Measurements from ENCODE around the gene FAT2.

Gene FAT2

DNA sequence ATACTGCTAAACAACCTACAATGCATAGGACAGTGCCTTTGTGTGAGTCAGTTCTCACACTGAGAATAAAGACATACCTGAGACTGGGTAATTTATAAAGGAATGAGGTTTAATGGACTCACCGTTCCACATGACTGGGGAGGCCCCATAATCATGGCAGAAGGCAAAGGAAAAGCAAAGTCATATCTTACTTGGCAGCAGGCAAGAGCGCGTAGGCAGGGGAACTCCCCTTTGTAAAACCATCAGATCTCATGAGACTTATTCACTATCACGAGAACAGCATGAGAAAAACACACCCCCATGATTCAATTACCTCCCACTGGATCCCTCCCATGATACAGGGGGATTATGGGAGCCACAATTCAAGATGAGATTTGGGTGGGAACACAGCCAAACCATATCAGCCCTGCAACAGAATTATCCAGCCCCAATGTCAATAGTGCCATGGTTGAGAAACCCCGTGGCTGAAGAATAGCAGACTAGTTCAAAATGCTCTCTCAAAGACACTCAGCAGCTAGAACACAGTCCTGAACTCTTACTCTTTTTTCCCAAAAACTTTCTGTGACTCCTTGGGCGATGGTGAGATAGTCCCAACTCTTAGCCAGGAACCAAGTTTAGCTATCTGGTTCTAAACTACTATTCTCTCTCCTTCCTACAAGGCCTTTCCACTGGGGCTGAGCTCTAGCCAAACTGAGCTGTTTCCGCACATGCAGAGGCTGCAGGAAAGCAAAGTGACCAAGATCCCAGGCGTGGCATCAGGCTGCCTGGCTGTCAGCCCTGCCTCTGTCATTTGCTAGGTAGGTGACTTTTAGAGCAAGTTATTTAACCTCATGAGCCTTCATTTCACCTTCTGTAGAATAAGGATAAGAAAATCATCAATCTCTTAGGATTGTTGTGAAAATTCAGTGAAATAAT, 21.7 kb downstream of the FAT2 start:
- no peak for DNase-seq (ENCODE audit: low read depth)
- no peak overlapping the region for H3K4me3 ChIP-seq (ENCODE audit: low read depth, low read length)
- TF ChIP-seq, protein P1, sequence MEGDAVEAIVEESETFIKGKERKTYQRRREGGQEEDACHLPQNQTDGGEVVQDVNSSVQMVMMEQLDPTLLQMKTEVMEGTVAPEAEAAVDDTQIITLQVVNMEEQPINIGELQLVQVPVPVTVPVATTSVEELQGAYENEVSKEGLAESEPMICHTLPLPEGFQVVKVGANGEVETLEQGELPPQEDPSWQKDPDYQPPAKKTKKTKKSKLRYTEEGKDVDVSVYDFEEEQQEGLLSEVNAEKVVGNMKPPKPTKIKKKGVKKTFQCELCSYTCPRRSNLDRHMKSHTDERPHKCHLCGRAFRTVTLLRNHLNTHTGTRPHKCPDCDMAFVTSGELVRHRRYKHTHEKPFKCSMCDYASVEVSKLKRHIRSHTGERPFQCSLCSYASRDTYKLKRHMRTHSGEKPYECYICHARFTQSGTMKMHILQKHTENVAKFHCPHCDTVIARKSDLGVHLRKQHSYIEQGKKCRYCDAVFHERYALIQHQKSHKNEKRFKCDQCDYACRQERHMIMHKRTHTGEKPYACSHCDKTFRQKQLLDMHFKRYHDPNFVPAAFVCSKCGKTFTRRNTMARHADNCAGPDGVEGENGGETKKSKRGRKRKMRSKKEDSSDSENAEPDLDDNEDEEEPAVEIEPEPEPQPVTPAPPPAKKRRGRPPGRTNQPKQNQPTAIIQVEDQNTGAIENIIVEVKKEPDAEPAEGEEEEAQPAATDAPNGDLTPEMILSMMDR (IDR thresholded peaks at IDR 0.05; ENCODE audit: control insufficient read depth, extremely low read depth, insufficient read depth), result no peak

DNA sequence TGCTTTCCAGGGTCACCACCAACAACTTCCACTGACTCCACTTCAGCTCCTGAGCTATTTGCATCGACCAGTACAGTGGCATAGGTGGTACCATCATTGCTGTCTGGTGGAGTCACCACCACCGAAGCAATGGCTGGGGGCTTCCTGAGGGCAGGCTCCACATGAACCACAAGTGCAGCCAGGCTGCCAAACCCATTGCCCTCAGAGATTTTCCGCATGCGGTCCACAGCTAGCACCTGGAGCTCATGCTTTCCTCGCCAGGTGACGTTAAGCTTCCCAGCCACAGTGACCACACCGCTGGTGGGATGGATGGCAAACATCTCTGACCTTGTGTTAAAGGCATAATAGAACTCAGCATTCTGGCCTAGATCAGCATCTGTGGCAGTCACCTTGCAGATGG, 23.1 kb downstream of the FAT2 start:
- TF ChIP-seq, protein P1 (IDR thresholded peaks at IDR 0.05; ENCODE audit: control insufficient read depth, extremely low read depth, insufficient read depth), result no peak
- DNase-seq (ENCODE audit: low read depth), result no peak
- H3K4me3 ChIP-seq (ENCODE audit: low read depth, low read length), result no peak overlapping the region

DNA sequence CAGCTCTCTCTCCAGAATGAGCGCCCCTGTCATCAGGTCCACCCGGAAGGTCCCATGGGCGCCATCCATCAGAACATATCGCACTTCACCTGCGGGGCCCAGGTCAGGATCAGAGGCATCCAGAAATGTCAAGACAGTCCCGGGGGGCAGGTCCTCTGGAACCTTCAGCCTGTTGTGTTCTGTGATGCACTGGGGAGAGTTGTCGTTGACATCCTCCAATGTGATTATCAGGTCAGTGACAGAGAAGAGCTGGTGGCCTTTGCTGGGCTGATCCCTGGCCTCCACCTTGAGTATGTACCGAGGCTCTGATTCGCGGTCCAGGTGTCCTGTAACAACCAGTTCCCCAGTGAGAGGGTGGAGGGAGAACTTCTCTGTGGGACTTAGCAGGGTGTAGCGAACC, 25.2 kb downstream of the FAT2 start:
- TF ChIP-seq, protein P1 (IDR thresholded peaks at IDR 0.05; ENCODE audit: control insufficient read depth, extremely low read depth, insufficient read depth), result no peak
- H3K4me3 ChIP-seq (ENCODE audit: low read depth, low read length), result no peak overlapping the region
- DNase-seq (ENCODE audit: low read depth), result no peak

DNA sequence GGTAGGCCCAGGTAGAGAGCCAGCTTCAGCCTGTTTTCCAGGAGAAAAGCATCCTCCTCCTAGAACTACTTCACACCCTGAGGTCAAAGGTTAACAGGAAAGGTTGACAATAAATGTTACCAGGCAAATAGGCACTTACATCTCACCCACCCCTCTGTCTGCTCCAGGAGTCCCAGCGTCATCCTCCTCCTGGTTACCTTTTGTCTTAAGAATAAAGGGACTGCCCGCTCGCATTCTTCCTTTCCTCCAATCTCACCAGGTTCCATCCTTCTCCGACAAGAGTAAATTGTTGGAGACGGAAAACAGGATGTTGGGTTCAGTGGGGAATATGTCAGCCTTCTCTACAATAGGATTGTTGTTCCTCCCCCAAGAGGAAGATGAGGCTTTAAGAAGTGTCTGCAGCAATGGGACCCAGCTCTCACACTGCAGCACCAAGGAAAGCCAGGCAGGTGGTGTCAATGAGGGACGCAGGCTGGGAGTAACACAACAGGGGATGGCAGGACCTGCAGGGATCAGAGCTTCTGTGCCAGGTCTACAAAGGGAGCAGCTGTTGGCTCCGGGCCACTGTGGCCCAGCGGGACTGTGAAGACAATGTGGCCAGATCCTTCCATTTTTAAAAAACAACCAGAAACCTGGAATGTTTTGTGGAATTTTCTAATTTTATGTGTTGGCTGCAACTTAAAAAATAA, 29.0 kb downstream of the FAT2 start:
- DNase-seq (ENCODE audit: low read depth), result no peak
- TF ChIP-seq, protein P1 (IDR thresholded peaks at IDR 0.05; ENCODE audit: control insufficient read depth, extremely low read depth, insufficient read depth), result no peak
- H3K4me3 ChIP-seq (ENCODE audit: low read depth, low read length), result no peak overlapping the region

DNA sequence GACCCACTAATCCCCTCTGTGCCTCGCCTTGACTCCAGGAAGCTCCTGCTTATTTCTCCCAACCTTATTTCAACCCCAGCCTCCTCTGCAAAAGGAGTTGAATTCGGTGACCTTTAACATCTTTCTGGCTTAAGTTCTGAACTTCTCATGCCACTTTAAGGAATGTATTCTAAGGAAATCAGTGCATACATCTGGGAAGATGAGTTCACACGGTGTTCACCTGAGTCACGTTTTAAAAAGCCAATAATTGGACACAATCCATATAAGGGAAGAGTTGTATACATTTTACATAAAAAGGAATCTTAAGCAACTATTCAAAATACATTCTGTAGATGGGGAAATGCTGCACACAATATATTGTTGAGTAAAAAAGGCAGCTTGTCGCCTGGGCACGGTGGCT, 33.2 kb downstream of the FAT2 start:
- H3K4me3 ChIP-seq (ENCODE audit: low read depth, low read length), result no peak overlapping the region
- DNase-seq (ENCODE audit: low read depth), result no peak
- TF ChIP-seq, protein P1 (IDR thresholded peaks at IDR 0.05; ENCODE audit: control insufficient read depth, extremely low read depth, insufficient read depth), result no peak

DNA sequence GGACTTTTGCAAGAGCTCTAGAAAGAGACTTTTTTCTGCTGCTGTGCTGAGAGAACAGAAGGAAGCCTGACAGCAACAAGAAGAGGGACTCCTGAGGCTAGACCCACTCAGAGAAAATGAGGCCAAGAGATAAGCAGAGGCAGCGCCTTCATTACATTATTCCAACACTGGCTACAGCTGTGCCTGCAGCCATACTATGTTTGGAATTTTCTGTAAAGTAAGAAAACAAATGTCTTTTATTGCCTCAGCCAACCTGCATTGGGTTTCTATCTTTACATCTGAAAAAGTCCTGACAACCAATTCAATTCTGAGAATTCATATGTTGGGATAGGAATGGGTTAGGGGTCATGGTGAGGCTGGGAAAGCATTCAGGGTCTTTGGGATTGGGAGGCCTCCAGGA, 33.7 kb downstream of the FAT2 start:
- no peak for DNase-seq (ENCODE audit: low read depth)
- TF ChIP-seq, protein P1 (IDR thresholded peaks at IDR 0.05; ENCODE audit: control insufficient read depth, extremely low read depth, insufficient read depth), result no peak
- no peak overlapping the region for H3K4me3 ChIP-seq (ENCODE audit: low read depth, low read length)
